HT1080 (cell line): ENCODE data around the gene MFSD11. TPM values are rescaled to one million over a fixed set of nuclear protein-coding genes. Genes with fewer than 3 reads are reported as not detected.

Experiments used
- small RNA-seq: library from RNA; depleted of rRNA; stranded (forward); fragments of <200 nt; gene quantifications from one replicate; pipeline ENCODE3, GENCODE V24; 2014
- total RNA-seq: library from RNA; depleted of rRNA; stranded (reverse); fragments of >200 nt; shearing (Covaris generic); gene quantifications from 2 replicates; pipeline ENCODE4 v1.2.3, GENCODE V29; 2014; rRNA removed

The MFSD11 gene
- total RNA-seq, 1 experiment from 2014 or later, result 20.0 TPM

Small RNA genes lying within 50 kb of the gene (small RNA-seq; reads per million reads assigned to genes)
- gene AC005837.3, result not detected
- not detected for gene RF02271
- gene RNU6-97P, result not detected
- not detected for gene RNY4P36

Other genes with a start within 250 kb of the MFSD11 start
- 22.8 and 25.2 TPM in 2 replicates for gene RHBDF2, start 236.7 kb upstream of the MFSD11 start, total RNA-seq
- gene CYGB, start 200.4 kb upstream of the MFSD11 start, total RNA-seq, result 0.14 and 0.37 TPM in 2 replicates
- 1.5 TPM in 1 of 2 replicates, not detected in the other for gene PRCD, start 198.1 kb upstream of the MFSD11 start, total RNA-seq
- gene ST6GALNAC2, start 152.3 kb upstream of the MFSD11 start, total RNA-seq, result not detected in 2 replicates
- gene ST6GALNAC1, start 94.4 kb upstream of the MFSD11 start, total RNA-seq, result not detected in 2 replicates
- gene MXRA7, start 27.2 kb upstream of the MFSD11 start, total RNA-seq, result 77.4 and 105 TPM in 2 replicates
- 27.9 and 30.8 TPM in 2 replicates for gene JMJD6, start 11.5 kb upstream of the MFSD11 start, total RNA-seq
- gene METTL23, start 11.3 kb upstream of the MFSD11 start, total RNA-seq, result 43.8 and 45.0 TPM in 2 replicates
- 971 and 1,300 TPM in 2 replicates for gene SRSF2, start 788 bp upstream of the MFSD11 start, total RNA-seq
- gene MGAT5B, start 130.3 kb downstream of the MFSD11 start, total RNA-seq, result 13.1 and 20.0 TPM in 2 replicates